T-helper 2 cell treated with Interferon-gamma antibody and Interleukin-4, amounts not matched to agents 100 ng/mL and 5 ng/mL, for 36 hours (primary cell): ENCODE results near the gene PROM2. TPM values are rescaled to one million over a fixed set of nuclear protein-coding genes. Genes with fewer than 3 reads are reported as not detected.

Experiments
- intact Hi-C: fragments of 100-400 bp; cut with micrococcal nuclease; formaldehyde crosslinking; loops from one replicate; pipeline ENCODE4 v1.15.1; 2023
- total RNA-seq: library from RNA; stranded (reverse); gene quantifications from 2 replicates; pipeline ENCODE4 v1.2.3, GENCODE V29; 2022

The PROM2 gene
- total RNA-seq, 1 donor from 2014 or later = 0.48 TPM

- intact Hi-C loops = no loop called here
Measured at GRCh38 chr2:95336406-95336805, 62.2 kb downstream of the PROM2 start.

- intact Hi-C loops = no loop called here
Measured at GRCh38 chr2:95337829-95338228, 63.6 kb downstream of the PROM2 start.

Other genes starting within 250 kb of the PROM2 start
- gene MAL, start 248.7 kb upstream of the PROM2 start, total RNA-seq = 184 and 187 TPM in 2 replicates
- gene MRPS5, start 152.6 kb upstream of the PROM2 start, total RNA-seq = 71.5 and 74.8 TPM in 2 replicates
- gene ZNF514, start 114.6 kb upstream of the PROM2 start, total RNA-seq = 8.7 and 10.1 TPM in 2 replicates
- 3.5 and 3.6 TPM in 2 replicates for gene ZNF2, start 108.6 kb upstream of the PROM2 start, total RNA-seq
- 4.0 and 4.1 TPM in 2 replicates for gene ZNF892, start 66.9 kb upstream of the PROM2 start, total RNA-seq
- gene KCNIP3, start 22.9 kb downstream of the PROM2 start, total RNA-seq = not detected in 2 replicates
- 27.0 and 29.0 TPM in 2 replicates for gene FAHD2A, start 128.3 kb downstream of the PROM2 start, total RNA-seq
- gene TRIM43B, start 210.3 kb downstream of the PROM2 start, total RNA-seq = not detected in 2 replicates